GM12873 (cell line): ENCODE data around the gene CYGB.

ENCODE experiments used
- TF ChIP-seq, protein P1 (sequence below): IDR thresholded peaks from 2 replicates; pipeline ENCODE4 v1.5.1; 2012; ENCODE audit warnings: low read depth, mild to moderate bottlenecking, moderate library complexity, low read length, control low read depth; ENCODE audit not compliant: insufficient read depth; ENCODE audit errors: missing control alignments

The CYGB gene

GRCh38 chr17:76491271-76492122 is 46.0 kb downstream of the CYGB start:
- TF ChIP-seq, protein P1, sequence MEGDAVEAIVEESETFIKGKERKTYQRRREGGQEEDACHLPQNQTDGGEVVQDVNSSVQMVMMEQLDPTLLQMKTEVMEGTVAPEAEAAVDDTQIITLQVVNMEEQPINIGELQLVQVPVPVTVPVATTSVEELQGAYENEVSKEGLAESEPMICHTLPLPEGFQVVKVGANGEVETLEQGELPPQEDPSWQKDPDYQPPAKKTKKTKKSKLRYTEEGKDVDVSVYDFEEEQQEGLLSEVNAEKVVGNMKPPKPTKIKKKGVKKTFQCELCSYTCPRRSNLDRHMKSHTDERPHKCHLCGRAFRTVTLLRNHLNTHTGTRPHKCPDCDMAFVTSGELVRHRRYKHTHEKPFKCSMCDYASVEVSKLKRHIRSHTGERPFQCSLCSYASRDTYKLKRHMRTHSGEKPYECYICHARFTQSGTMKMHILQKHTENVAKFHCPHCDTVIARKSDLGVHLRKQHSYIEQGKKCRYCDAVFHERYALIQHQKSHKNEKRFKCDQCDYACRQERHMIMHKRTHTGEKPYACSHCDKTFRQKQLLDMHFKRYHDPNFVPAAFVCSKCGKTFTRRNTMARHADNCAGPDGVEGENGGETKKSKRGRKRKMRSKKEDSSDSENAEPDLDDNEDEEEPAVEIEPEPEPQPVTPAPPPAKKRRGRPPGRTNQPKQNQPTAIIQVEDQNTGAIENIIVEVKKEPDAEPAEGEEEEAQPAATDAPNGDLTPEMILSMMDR = no peak

DNA sequence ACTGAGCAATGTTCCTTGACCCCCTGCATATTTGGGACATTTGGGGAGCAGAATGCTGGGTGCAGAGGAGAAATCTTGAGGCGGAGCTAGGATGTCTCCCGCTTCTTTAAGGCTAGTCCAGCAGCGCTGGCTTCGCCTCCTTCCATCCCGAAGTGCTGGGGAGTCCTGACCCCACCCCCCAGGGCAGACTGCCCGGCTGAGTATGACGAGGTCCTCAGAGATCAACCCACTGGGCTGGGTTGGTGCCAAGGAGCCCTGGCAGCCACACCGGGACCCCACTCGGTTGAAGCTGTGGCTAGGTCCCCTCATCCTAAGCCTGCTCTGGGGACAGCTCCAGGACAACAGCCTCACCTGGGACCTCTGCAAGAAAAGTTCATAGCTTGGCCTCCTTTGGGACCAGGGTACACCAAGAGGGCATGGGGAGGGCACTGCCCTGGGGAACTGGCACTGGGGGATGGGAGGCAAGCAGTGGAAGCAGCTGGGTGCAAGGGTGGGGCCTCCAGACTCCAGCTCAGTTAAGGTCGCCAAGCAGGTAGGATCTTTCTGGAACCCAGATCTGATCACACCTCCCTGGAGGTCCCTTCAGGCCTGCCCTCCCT is 47.3 kb downstream of the CYGB start:
- TF ChIP-seq, protein P1 = no peak

GRCh38 chr17:76487451-76488192 is 49.9 kb downstream of the CYGB start:
- TF ChIP-seq, protein P1 = no peak

DNA sequence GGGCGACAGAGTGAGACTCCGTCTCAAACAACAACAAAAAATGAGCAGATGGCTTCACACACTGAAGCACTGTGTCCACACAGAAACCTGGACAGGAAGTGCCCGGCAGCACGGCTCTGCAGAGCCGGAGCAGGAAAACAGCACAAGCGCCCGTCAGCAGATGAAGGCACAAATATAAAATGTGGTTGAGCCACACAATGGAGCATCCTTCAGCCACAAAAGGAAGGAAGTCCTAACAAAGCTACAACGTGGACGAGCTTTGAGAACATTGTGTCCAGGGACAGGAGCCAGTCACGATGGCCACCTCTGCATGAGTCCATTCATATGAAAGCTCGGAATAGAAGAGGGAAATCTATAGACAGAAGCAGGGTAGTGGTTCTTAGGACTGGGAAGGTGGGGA is 51.9 kb downstream of the CYGB start:
- TF ChIP-seq, protein P1 = no peak

DNA sequence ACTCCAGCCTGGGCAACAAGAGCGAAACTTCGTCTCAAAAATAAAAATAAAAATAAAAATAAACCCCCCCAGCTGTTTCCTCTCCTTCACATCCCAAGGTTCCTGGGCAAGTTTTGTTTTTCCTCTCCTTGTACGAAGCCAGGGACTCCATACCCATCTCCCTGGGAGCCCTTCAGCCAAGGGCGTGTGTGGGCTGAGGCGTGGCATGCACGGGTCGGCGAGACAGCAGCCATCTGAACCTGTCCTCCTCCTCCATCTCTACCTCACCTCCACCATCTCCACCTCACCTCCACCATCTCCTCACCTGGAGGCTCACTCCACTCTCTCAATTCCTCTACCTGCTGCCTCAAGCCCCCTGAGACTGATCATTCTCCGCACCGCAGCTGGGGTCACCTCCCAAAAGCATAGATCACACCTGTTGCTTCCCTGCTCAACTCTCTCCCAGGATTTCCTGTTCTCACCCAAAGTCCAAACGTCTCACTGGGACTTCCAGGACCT is 53.2 kb downstream of the CYGB start:
- TF ChIP-seq, protein P1 = no peak

DNA sequence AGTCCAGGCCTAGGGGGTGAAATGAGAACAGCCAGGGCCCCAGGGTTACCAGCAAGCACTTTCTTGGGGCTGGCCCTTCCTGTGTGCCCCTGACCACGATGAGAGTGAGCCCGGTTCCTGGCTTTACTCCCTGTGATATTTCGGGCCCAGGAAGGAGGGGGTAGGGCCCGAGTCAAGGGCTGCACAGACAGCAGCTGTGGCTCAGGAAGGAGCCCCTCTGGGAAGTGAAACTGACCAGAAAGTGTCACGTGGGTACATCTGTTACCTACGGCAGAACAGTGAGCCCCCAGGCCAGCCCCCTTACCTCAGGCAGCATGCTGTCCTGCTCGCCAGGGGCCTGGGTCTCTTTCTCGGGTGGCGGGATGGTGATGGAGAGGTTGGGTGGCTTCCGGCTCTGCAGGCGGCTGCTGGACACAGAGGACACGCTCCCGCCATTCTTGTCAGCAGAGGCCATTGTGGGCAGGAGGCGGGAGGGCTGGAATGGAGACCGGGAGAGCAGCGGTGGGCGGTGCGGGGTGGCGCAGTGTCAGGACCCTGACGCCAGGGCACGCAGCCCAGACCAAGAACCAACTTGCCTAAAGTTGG is 56.3 kb downstream of the CYGB start:
- TF ChIP-seq, protein P1 = peak; percentile 5

DNA sequence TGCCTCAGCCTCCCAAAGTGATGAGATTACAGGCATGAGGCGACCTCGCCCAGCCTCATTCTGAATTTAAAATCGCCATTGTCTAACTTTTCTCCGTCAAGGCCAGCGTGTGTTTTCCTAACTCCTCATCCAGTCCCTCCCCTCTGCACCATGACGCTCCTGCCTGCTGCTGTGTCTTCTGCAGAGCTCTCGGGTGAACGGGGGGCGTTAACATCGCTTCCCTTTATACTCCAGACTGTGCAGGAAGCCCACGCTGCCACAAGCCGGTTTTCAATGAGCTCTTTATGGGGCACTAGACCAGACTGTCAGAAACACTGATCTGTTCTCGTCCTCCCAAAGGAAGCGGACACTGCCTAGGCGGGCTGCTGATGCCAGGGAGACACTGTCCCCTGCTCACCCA is 56.9 kb downstream of the CYGB start:
- TF ChIP-seq, protein P1 = no peak
